ENCODE measurements around the gene SEPTIN6. TPM values are rescaled to one million over a fixed set of nuclear protein-coding genes. Genes with fewer than 3 reads are reported as not detected.

SEPTIN6 gene
- total and polyA plus RNA-seq, 12 donors, result 4.6 to 24.9 (median 8.2) TPM

DNA sequence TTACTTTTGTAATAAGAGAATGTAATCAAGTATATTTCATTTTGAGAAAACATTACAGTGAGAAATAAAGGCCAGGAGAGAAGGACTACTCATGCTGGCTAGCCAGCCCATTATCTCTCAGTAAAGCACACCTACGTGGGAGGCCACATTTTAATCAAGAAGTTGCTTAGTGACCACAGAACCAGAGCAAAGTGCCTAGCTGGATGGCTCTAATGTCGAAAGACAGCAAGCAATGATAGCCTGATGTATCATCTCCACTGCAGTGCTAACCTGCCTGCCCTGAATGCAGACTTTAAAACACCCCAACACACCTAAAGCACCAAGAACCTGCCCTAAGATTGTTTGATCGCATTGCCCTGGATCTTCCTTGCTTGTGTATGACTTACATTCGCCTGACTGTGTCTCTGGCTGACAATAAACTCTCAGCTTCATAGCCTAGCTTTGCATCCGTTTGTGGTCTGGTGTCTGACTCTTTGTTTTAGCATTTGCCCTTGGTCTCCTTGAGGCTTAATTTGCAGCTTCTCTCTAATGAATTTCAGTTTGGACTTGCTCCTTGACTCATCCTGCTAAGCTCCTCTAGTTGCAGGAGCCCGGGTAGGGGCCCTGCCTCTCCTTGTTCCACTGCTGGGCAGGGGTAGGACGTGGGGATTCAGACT, 34.1 kb upstream of the SEPTIN6 start:
- no peak for ATAC-seq
- H3K27ac ChIP-seq, result no peak overlapping the region
- intact Hi-C loops (cut with DNase I), result loop anchor here in 4 of 10 donors (10.0 kb wide), 2 partner anchors 112 to 212 kb away; no protein-coding TSS in a partner anchor
- no peak overlapping the region for H3K4me3 ChIP-seq
- H3K36me3 ChIP-seq, result no peaks in the 10 kb centered on the region
- TF ChIP-seq, protein P1, sequence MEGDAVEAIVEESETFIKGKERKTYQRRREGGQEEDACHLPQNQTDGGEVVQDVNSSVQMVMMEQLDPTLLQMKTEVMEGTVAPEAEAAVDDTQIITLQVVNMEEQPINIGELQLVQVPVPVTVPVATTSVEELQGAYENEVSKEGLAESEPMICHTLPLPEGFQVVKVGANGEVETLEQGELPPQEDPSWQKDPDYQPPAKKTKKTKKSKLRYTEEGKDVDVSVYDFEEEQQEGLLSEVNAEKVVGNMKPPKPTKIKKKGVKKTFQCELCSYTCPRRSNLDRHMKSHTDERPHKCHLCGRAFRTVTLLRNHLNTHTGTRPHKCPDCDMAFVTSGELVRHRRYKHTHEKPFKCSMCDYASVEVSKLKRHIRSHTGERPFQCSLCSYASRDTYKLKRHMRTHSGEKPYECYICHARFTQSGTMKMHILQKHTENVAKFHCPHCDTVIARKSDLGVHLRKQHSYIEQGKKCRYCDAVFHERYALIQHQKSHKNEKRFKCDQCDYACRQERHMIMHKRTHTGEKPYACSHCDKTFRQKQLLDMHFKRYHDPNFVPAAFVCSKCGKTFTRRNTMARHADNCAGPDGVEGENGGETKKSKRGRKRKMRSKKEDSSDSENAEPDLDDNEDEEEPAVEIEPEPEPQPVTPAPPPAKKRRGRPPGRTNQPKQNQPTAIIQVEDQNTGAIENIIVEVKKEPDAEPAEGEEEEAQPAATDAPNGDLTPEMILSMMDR (IDR thresholded peaks at IDR 0.05), result no peak
- no peaks in the 10 kb centered on the region for H3K27me3 ChIP-seq
- 63 to 75% methylated on average over 7 of the region's 7 CpGs for WGBS, 2 donors
- peaks cover 0 to 7% (median 0%) of the 10 kb centered on the region in 9 donors for H3K4me1 ChIP-seq
- no peak for DNase-seq
- H3K9me3 ChIP-seq, result no peaks in the 10 kb centered on the region

DNA sequence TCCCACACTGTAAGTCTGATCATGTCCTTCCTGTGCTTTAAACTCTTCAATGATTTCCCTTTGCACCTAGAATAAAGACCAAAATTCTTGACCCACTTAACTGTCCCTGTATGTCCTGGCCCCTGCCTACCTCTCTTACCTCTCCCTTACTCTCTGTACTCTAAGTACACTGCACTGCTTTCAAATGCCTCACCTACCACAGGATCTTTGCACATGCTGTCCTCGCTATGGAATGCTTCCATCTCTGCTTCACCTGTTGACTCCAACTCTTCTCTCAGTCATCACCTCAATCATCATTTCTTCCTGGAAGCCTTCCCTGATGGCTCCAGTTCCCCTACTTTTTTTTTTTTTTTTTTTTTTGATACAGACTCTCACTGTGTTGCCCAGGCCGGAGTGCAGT, 29.0 kb upstream of the SEPTIN6 start:
- ATAC-seq (no peak), DNase-seq (no peak)
- 97 to 100% methylated on average over 2 of the region's 2 CpGs for WGBS, 2 donors
- Histone ChIP-seq H3K4me3 (no peak overlapping the region), H3K4me1 (no peaks in the 10 kb centered on the region), H3K27me3 (no peaks in the 10 kb centered on the region), H3K36me3 (no peaks in the 10 kb centered on the region), H3K27ac (no peak overlapping the region), H3K9me3 (no peaks in the 10 kb centered on the region)
- TF ChIP-seq, protein P1 (IDR thresholded peaks at IDR 0.05), result no peak
- intact Hi-C loops (cut with DNase I), result loop anchor here in 4 of 10 donors (10.0 kb wide), 2 partner anchors 107 to 207 kb away; no protein-coding TSS in a partner anchor

DNA sequence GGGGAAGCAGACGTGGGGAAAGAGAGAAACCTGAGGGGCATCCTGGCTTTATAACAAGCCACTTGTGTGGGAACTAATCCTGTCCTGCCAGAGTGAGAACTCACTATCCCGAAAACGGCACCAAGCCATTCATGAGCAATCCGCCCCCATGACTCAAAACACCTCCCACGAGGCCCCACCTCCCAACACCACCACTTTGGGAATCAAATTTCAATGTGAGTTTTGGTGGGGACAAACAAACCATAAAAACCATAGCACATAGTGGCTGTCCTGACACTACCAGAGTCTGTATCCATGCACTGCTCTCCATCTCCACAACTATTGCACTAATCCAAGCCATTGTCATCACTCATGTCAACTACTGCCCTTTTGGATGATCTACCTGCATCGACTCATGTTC, 28.5 kb upstream of the SEPTIN6 start:
- no peak overlapping the region for H3K4me3 ChIP-seq
- ATAC-seq, result no peak
- 75 to 77% methylated on average over 6 of the region's 6 CpGs for WGBS, 2 donors
- H3K27me3 ChIP-seq, result no peaks in the 10 kb centered on the region
- H3K4me1 ChIP-seq, result no peaks in the 10 kb centered on the region
- no peaks in the 10 kb centered on the region for H3K36me3 ChIP-seq
- H3K27ac ChIP-seq, result no peak overlapping the region
- H3K9me3 ChIP-seq, result no peaks in the 10 kb centered on the region
- no peak for DNase-seq
- intact Hi-C loops (cut with DNase I), result loop anchor here in 4 of 10 donors (10.0 kb wide), 2 partner anchors 107 to 207 kb away; no protein-coding TSS in a partner anchor
- TF ChIP-seq, protein P1 (IDR thresholded peaks at IDR 0.05), result no peak

DNA sequence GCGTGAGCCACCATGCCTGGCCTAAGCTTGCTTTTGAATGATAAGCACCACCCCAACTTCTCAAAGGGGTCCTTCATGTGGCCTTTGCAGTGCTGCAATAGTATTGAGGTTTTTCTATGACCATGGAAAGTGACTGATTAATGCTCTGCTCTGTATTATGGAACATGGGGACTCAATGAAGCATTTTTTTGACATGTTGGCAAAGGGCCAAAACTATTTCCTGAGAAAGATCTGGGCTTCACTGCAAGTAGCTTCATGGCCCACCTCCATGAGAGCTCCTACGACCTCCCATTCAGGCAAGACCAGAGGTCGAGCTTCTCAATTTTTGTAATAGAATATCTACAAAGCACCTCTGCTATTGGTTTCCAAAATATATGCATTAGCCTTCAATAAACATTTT, 16.7 kb upstream of the SEPTIN6 start:
- H3K4me1 ChIP-seq, result no peaks in the 10 kb centered on the region
- no peaks in the 10 kb centered on the region for H3K27me3 ChIP-seq
- TF ChIP-seq, protein P1 (IDR thresholded peaks at IDR 0.05), result no peak
- H3K4me3 ChIP-seq, result no peak overlapping the region
- WGBS, 2 donors, result 78 to 85% methylated on average over 3 of the region's 3 CpGs
- H3K36me3 ChIP-seq, result no peaks in the 10 kb centered on the region
- intact Hi-C loops (cut with DNase I), result no loop called here
- no peak overlapping the region for H3K27ac ChIP-seq
- no peak for ATAC-seq
- no peaks in the 10 kb centered on the region for H3K9me3 ChIP-seq
- no peak for DNase-seq
